Astrocyte (in vitro differentiated cells and primary cell): ENCODE data around the gene TICAM2. TPM values are rescaled to one million over a fixed set of nuclear protein-coding genes. Genes with fewer than 3 reads are reported as not detected.
A peak's percentile ranks its signal among the peaks of the same experiment; 100 is the strongest.

Source experiments
- DNase-seq: peaks from one replicate; pipeline ENCODE4 v3.0.0-alpha.2; 2010; ENCODE audit warnings: low read depth
- FAIRE-seq: peaks from 2 replicates; lab custom pipeline; 2011; peaks lifted over from hg19 to GRCh38; lab: Jason Lieb, UNC
- H2AFZ ChIP-seq: 2 replicates; pipeline ENCODE4 v1.6.0; 2012; ENCODE audit warnings: low read depth, low read length, inconsistent platforms
- H3K27ac ChIP-seq: 2 replicates; pipeline ENCODE4 v1.5.1; 2011; ENCODE audit warnings: low read depth, low read length, inconsistent platforms
- H3K27me3 ChIP-seq: 2 replicates; pipeline ENCODE4 v1.6.0; 2011; ENCODE audit warnings: low read length, inconsistent platforms; ENCODE audit not compliant: insufficient read depth
- H3K36me3 ChIP-seq: 2 replicates; pipeline ENCODE4 v1.5.1; 2011; ENCODE audit warnings: low read length, inconsistent platforms; ENCODE audit not compliant: insufficient read depth
- H3K4me1 ChIP-seq: 2 replicates; pipeline ENCODE4 v1.5.1; 2011; ENCODE audit warnings: low read length, inconsistent platforms; ENCODE audit not compliant: insufficient read depth
- H3K4me2 ChIP-seq: 2 replicates; pipeline ENCODE4 v1.6.0; 2012; ENCODE audit warnings: low read length, inconsistent platforms
- H3K4me3 ChIP-seq: 2 replicates; pipeline ENCODE4 v1.5.1; 2011; ENCODE audit warnings: low read depth, mild to moderate bottlenecking, low read length, inconsistent platforms; ENCODE audit not compliant: insufficient read depth
- H3K79me2 ChIP-seq: 2 replicates; pipeline ENCODE4 v1.6.0; 2012; ENCODE audit warnings: mild to moderate bottlenecking, low read length, inconsistent platforms; ENCODE audit not compliant: insufficient read depth
- H3K9ac ChIP-seq: 2 replicates; pipeline ENCODE4 v1.6.0; 2012; ENCODE audit warnings: mild to moderate bottlenecking, low read length, inconsistent platforms
- H3K9me3 ChIP-seq: 2 replicates; pipeline ENCODE4 v1.5.1; 2012; ENCODE audit warnings: low read depth, mild to moderate bottlenecking, low read length, inconsistent platforms; ENCODE audit not compliant: insufficient read depth
- H4K20me1 ChIP-seq: 2 replicates; pipeline ENCODE4 v1.6.0; 2012; ENCODE audit warnings: low read length, inconsistent platforms; ENCODE audit not compliant: insufficient read depth
- H3K27ac Mint-ChIP-seq: one replicate; pipeline ENCODE4 v1.8.0; 2021; ENCODE audit warnings: mild to moderate bottlenecking, mixed read lengths; ENCODE audit not compliant: unreplicated experiment
- H3K27me3 Mint-ChIP-seq: one replicate; pipeline ENCODE4 v1.8.0; 2021; ENCODE audit warnings: low read depth, mixed read lengths; ENCODE audit not compliant: unreplicated experiment
- H3K36me3 Mint-ChIP-seq: one replicate; pipeline ENCODE4 v1.8.0; 2021; ENCODE audit warnings: low read depth, mixed read lengths; ENCODE audit not compliant: unreplicated experiment
- H3K4me1 Mint-ChIP-seq: one replicate; pipeline ENCODE4 v1.8.0; 2021; ENCODE audit warnings: low read depth, mixed read lengths; ENCODE audit not compliant: unreplicated experiment
- H3K4me3 Mint-ChIP-seq: one replicate; pipeline ENCODE4 v1.8.0; 2021; ENCODE audit warnings: mild to moderate bottlenecking, moderate library complexity, mixed read lengths; ENCODE audit not compliant: unreplicated experiment
- H3K9me3 Mint-ChIP-seq: one replicate; pipeline ENCODE4 v1.8.0; 2021; ENCODE audit warnings: mild to moderate bottlenecking, mixed read lengths; ENCODE audit not compliant: unreplicated experiment
- EZH2 ChIP-seq: IDR thresholded peaks from 2 replicates; pipeline ENCODE4 v1.6.1; 2012; ENCODE audit warnings: mild to moderate bottlenecking, low read length, inconsistent platforms; ENCODE audit not compliant: insufficient read depth
- total RNA-seq: library from RNA; stranded (reverse); gene quantifications from 2 replicates; pipeline ENCODE4 v1.2.1, GENCODE V29; 2021
- TF ChIP-seq, protein P1 (sequence below): IDR thresholded peaks from 2 replicates; pipeline ENCODE4 v1.5.1; 2011; ENCODE audit warnings: low read depth, mild to moderate bottlenecking, inconsistent platforms, low read length, moderate library complexity; ENCODE audit not compliant: insufficient read depth

TICAM2 gene
- total RNA-seq, 1 donor from 2014 or later = 6.8 TPM

DNA sequence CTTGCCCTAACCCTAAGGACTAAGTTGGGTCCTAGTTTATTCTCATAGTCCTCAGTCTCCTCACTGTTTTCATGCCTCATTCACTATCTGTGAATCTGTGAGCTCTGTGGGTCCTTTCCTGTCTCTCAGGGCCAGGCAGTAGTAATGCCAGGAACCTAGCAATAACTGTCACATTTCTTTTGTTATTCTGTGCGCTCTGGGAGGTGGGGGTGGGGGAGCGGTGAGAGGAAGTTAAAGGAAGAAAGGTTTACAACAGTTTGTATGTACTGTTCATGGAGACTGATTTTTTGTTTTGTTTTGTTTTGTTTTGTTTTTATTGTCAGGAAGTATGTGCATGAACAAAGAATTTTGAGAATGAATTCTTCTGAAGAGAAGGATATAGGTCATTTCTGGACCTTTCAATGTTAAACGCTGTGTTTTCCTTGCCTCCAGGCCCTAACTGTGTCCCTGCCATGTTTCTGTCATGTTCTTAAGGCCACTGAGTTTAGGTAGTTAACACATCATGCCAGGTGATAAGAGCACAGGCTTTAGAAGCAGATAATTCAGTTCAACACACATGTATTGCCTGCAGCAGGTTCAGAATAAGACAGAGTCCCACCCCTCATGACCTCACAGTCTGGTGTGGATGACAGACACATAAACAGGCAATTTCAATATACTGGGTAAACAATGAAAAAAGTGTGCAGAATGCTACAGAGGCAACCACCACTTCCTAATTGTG lies 44.5 kb downstream of the TICAM2 start:
- Mint-ChIP-seq H3K4me3 (no peak overlapping the region), H3K4me1 (peaks cover 31% of the 10 kb centered on the region), H3K36me3 (no peaks in the 10 kb centered on the region), H3K27ac (peak overlapping the region; percentile 99), H3K27me3 (no peaks in the 10 kb centered on the region), H3K9me3 (peaks cover 4% of the 10 kb centered on the region)
- H3K36me3 ChIP-seq = no peaks in the 10 kb centered on the region
- no peaks in the 10 kb centered on the region for H3K27me3 ChIP-seq
- H4K20me1 ChIP-seq = no peaks in the 10 kb centered on the region
- FAIRE-seq (no peak), DNase-seq (no peak)
- peak overlapping the region; percentile 74 for H3K27ac ChIP-seq
- H3K9ac ChIP-seq = peak overlapping the region; percentile 18
- peaks cover 19% of the 10 kb centered on the region for H3K4me1 ChIP-seq
- no peaks in the 10 kb centered on the region for H3K9me3 ChIP-seq
- no peak overlapping the region for H3K4me3 ChIP-seq
- peak overlapping the region; percentile 35 for H2AFZ ChIP-seq
- no peaks in the 10 kb centered on the region for H3K79me2 ChIP-seq
- TF ChIP-seq EZH2 = no peak
- TF ChIP-seq, protein P1, sequence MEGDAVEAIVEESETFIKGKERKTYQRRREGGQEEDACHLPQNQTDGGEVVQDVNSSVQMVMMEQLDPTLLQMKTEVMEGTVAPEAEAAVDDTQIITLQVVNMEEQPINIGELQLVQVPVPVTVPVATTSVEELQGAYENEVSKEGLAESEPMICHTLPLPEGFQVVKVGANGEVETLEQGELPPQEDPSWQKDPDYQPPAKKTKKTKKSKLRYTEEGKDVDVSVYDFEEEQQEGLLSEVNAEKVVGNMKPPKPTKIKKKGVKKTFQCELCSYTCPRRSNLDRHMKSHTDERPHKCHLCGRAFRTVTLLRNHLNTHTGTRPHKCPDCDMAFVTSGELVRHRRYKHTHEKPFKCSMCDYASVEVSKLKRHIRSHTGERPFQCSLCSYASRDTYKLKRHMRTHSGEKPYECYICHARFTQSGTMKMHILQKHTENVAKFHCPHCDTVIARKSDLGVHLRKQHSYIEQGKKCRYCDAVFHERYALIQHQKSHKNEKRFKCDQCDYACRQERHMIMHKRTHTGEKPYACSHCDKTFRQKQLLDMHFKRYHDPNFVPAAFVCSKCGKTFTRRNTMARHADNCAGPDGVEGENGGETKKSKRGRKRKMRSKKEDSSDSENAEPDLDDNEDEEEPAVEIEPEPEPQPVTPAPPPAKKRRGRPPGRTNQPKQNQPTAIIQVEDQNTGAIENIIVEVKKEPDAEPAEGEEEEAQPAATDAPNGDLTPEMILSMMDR = no peak
- peak overlapping the region; percentile 2 for H3K4me2 ChIP-seq

DNA sequence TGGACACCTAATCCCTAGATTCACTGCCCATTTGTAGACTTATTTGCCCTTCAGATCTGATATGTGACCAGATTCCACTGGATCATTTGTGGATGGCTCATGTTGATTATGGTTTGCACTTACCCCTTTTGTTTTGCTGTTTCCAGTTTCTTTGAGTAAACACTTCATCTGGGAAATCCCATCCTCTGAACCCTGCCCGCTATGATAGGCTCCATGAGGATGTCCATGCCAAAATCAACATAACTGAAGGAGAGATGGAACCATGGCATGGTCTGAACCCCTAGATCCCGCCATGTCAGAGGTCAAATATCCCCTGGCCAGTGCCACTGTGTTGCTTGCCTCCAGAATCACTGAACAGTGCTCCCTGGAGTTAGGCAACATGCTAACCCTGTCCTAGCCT lies 46.0 kb downstream of the TICAM2 start:
- Histone ChIP-seq H3K27me3 (no peaks in the 10 kb centered on the region), H3K9ac (no peak overlapping the region), H3K4me3 (no peak overlapping the region), H4K20me1 (no peaks in the 10 kb centered on the region), H3K79me2 (no peaks in the 10 kb centered on the region), H3K4me1 (peaks cover 25% of the 10 kb centered on the region), H3K27ac (no peak overlapping the region), H2AFZ (no peak overlapping the region), H3K4me2 (no peak overlapping the region), H3K36me3 (no peaks in the 10 kb centered on the region), H3K9me3 (no peaks in the 10 kb centered on the region)
- H3K4me1 Mint-ChIP-seq = peaks cover 38% of the 10 kb centered on the region
- no peak for DNase-seq
- TF ChIP-seq, protein P1 = no peak
- TF ChIP-seq EZH2 = no peak
- peaks cover 1% of the 10 kb centered on the region for H3K9me3 Mint-ChIP-seq
- H3K27ac Mint-ChIP-seq = no peak overlapping the region
- no peak overlapping the region for H3K4me3 Mint-ChIP-seq
- FAIRE-seq = no peak
- no peaks in the 10 kb centered on the region for H3K36me3 Mint-ChIP-seq
- H3K27me3 Mint-ChIP-seq = no peaks in the 10 kb centered on the region

DNA sequence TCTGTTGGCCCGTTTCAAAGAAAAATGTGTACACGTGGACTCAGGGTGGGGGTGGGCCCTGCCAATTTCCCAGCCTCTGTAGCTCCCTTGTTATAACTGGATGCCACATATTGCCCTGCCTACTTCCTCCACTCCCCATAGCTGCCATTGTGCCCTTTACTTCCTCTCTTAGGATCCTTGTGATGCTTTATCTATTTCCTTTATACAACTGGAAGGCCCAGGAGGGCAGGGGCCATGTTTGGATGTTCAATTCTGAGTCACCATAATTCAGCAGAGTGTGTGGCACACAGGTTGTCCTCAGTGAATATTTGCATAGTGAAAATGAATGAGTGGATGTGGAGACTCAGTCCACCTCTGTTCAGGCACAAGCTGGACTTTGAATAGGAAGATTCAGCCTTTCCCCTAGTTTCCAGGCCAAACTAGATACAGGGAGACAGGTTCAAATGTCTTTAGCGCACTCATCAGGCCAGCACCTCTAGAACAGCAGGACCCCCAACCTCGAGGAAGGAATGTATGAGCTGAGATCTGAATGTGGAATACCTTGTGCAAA lies 47.1 kb downstream of the TICAM2 start:
- H3K4me1 Mint-ChIP-seq = peaks cover 36% of the 10 kb centered on the region
- TF ChIP-seq EZH2 = no peak
- TF ChIP-seq, protein P1 = no peak
- no peaks in the 10 kb centered on the region for H3K27me3 ChIP-seq

More for the DNA sequence above, 47.1 kb downstream of the TICAM2 start:
- H3K4me2 ChIP-seq = no peak overlapping the region
- H3K27ac Mint-ChIP-seq = no peak overlapping the region
- no peak overlapping the region for H2AFZ ChIP-seq
- no peak overlapping the region for H3K4me3 Mint-ChIP-seq
- no peaks in the 10 kb centered on the region for H3K9me3 Mint-ChIP-seq
- FAIRE-seq = no peak
- H3K36me3 Mint-ChIP-seq = no peaks in the 10 kb centered on the region
- H3K4me1 ChIP-seq = peaks cover 22% of the 10 kb centered on the region
- H3K27me3 Mint-ChIP-seq = no peaks in the 10 kb centered on the region
- H3K36me3 ChIP-seq = no peaks in the 10 kb centered on the region
- no peak overlapping the region for H3K4me3 ChIP-seq
- no peak for DNase-seq
- H3K9me3 ChIP-seq = no peaks in the 10 kb centered on the region
- H3K27ac ChIP-seq = no peak overlapping the region
- H4K20me1 ChIP-seq = no peaks in the 10 kb centered on the region
- no peaks in the 10 kb centered on the region for H3K79me2 ChIP-seq
- no peak overlapping the region for H3K9ac ChIP-seq
